ENCODE data around the gene GLRX2. TPM values are rescaled to one million over a fixed set of nuclear protein-coding genes. Genes with fewer than 3 reads are reported as not detected.

Gene GLRX2
- total and polyA plus RNA-seq, 2 donors (not counting 1 experiment from before 2014, with no cell fraction given): 15.9 to 27.2 TPM

DNA sequence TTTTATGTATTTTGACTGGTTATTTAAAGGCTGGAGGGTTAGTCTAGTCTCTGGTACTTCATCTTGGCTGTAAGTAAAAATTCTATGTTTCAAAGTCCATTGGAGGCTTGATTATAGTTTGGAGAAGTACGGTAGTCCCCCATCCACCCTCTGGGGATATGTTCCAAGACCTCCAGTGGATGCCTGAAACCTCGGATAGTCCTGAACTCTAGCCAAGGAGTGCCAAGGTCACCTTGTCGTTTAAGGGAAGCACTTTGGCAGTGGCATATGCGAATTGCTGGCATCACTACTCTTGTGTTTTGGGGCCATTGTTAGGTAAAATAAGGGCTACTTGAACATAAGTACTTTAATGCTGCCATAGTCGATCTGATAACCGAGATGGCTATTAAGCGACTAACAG lies 35.0 kb upstream of the GLRX2 start:
- no peaks in the 10 kb centered on the region for H4K20me1 ChIP-seq (ENCODE audit: control insufficient read depth, extremely low read depth, insufficient read depth, low read length)

GRCh38 chr1:193131266-193131860 lies 26.1 kb upstream of the GLRX2 start:
- Histone ChIP-seq H3K79me2 (ENCODE audit: control insufficient read depth, insufficient read depth, low read length) (peaks cover 41% of the 10 kb centered on the region), H2AFZ (ENCODE audit: low read length) (no peak overlapping the region), H3K27me3 (ENCODE audit: control insufficient read depth, insufficient read depth, low read length) (no peaks in the 10 kb centered on the region), H3K9ac (ENCODE audit: insufficient read depth, low read length) (no peak overlapping the region), H3K4me1 (ENCODE audit: control insufficient read depth, extremely low read depth, insufficient read depth, low read length) (no peaks in the 10 kb centered on the region), H4K20me1 (ENCODE audit: control insufficient read depth, extremely low read depth, insufficient read depth, low read length) (no peaks in the 10 kb centered on the region), H3K9me3 (ENCODE audit: control insufficient read depth, insufficient read depth, low read depth, low read length) (no peaks in the 10 kb centered on the region), H3K36me3 (ENCODE audit: control insufficient read depth, insufficient read depth, low read length) (peaks cover 5% of the 10 kb centered on the region), H3K4me3 (replicated peaks in 1 of 4; ENCODE audit: control extremely low read depth in 1 of 4, insufficient read depth in 1 of 4, low read depth in 3 of 4, low read length in 4 of 4) (no peak overlapping the region), H3K4me2 (ENCODE audit: extremely low read depth, insufficient read depth, low read length) (no peak overlapping the region), H3K27ac (ENCODE audit: insufficient read depth, low read length) (no peak overlapping the region)
- TF ChIP-seq, protein P1, sequence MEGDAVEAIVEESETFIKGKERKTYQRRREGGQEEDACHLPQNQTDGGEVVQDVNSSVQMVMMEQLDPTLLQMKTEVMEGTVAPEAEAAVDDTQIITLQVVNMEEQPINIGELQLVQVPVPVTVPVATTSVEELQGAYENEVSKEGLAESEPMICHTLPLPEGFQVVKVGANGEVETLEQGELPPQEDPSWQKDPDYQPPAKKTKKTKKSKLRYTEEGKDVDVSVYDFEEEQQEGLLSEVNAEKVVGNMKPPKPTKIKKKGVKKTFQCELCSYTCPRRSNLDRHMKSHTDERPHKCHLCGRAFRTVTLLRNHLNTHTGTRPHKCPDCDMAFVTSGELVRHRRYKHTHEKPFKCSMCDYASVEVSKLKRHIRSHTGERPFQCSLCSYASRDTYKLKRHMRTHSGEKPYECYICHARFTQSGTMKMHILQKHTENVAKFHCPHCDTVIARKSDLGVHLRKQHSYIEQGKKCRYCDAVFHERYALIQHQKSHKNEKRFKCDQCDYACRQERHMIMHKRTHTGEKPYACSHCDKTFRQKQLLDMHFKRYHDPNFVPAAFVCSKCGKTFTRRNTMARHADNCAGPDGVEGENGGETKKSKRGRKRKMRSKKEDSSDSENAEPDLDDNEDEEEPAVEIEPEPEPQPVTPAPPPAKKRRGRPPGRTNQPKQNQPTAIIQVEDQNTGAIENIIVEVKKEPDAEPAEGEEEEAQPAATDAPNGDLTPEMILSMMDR (conservative IDR thresholded peaks at IDR 0.05 in 1 of 2, IDR thresholded peaks at IDR 0.05 in 1 of 2; ENCODE audit: low read depth in 1 of 2, low read length in 2 of 2): no peak
- TF ChIP-seq EZH2 (IDR thresholded peaks at IDR 0.05; ENCODE audit: low read length, missing control alignments): no peak
- DNase-seq (ENCODE audit: low read depth in 2 of 2): no peak

More for the DNA sequence above, 35.0 kb upstream of the GLRX2 start:
- H3K79me2 ChIP-seq (ENCODE audit: control insufficient read depth, insufficient read depth, low read length): peaks cover 6% of the 10 kb centered on the region
- H2AFZ ChIP-seq (ENCODE audit: low read length): no peak overlapping the region
- no peak overlapping the region for H3K9ac ChIP-seq (ENCODE audit: insufficient read depth, low read length)
- H3K4me1 ChIP-seq (ENCODE audit: control insufficient read depth, extremely low read depth, insufficient read depth, low read length): no peaks in the 10 kb centered on the region
- H3K27me3 ChIP-seq (ENCODE audit: control insufficient read depth, insufficient read depth, low read length): no peaks in the 10 kb centered on the region
- H3K4me3 ChIP-seq (replicated peaks in 1 of 4; ENCODE audit: control extremely low read depth in 1 of 4, insufficient read depth in 1 of 4, low read depth in 3 of 4, low read length in 4 of 4): no peak overlapping the region
- no peak overlapping the region for H3K4me2 ChIP-seq (ENCODE audit: extremely low read depth, insufficient read depth, low read length)
- no peak for DNase-seq (ENCODE audit: low read depth in 2 of 2)
- peaks cover 3% of the 10 kb centered on the region for H3K36me3 ChIP-seq (ENCODE audit: control insufficient read depth, insufficient read depth, low read length)
- no peaks in the 10 kb centered on the region for H3K9me3 ChIP-seq (ENCODE audit: control insufficient read depth, insufficient read depth, low read depth, low read length)
- no peak for TF ChIP-seq EZH2 (IDR thresholded peaks at IDR 0.05; ENCODE audit: low read length, missing control alignments)
- TF ChIP-seq, protein P1 (conservative IDR thresholded peaks at IDR 0.05 in 1 of 2, IDR thresholded peaks at IDR 0.05 in 1 of 2; ENCODE audit: low read depth in 1 of 2, low read length in 2 of 2): no peak
- no peak overlapping the region for H3K27ac ChIP-seq (ENCODE audit: insufficient read depth, low read length)

- Histone ChIP-seq H3K79me2 (ENCODE audit: control insufficient read depth, insufficient read depth, low read length) (peaks cover 68% of the 10 kb centered on the region), H3K4me3 (replicated peaks in 1 of 4; ENCODE audit: control extremely low read depth in 1 of 4, insufficient read depth in 1 of 4, low read depth in 3 of 4, low read length in 4 of 4) (no peak overlapping the region), H3K9me3 (ENCODE audit: control insufficient read depth, insufficient read depth, low read depth, low read length) (no peaks in the 10 kb centered on the region), H3K27ac (ENCODE audit: insufficient read depth, low read length) (no peak overlapping the region), H3K4me2 (ENCODE audit: extremely low read depth, insufficient read depth, low read length) (no peak overlapping the region), H2AFZ (ENCODE audit: low read length) (no peak overlapping the region), H4K20me1 (ENCODE audit: control insufficient read depth, extremely low read depth, insufficient read depth, low read length) (no peaks in the 10 kb centered on the region), H3K36me3 (ENCODE audit: control insufficient read depth, insufficient read depth, low read length) (peaks cover 2% of the 10 kb centered on the region), H3K9ac (ENCODE audit: insufficient read depth, low read length) (no peak overlapping the region), H3K4me1 (ENCODE audit: control insufficient read depth, extremely low read depth, insufficient read depth, low read length) (no peaks in the 10 kb centered on the region), H3K27me3 (ENCODE audit: control insufficient read depth, insufficient read depth, low read length) (no peaks in the 10 kb centered on the region)
- TF ChIP-seq, protein P1 (conservative IDR thresholded peaks at IDR 0.05 in 1 of 2, IDR thresholded peaks at IDR 0.05 in 1 of 2; ENCODE audit: low read depth in 1 of 2, low read length in 2 of 2): no peak
- no peak for TF ChIP-seq EZH2 (IDR thresholded peaks at IDR 0.05; ENCODE audit: low read length, missing control alignments)
- DNase-seq (ENCODE audit: low read depth in 2 of 2): no peak
Measured at GRCh38 chr1:193125369-193125768, 20.2 kb upstream of the GLRX2 start.
